Dedifferentiated amniotic fluid mesenchymal stem cell (primary cell): Measurements from ENCODE around the gene STAT3.
A peak's percentile ranks its signal among the peaks of the same experiment; 100 is the strongest.
"Not testable (repeated sequence)": the region's sequence is repeated elsewhere in the genome, so short reads cannot be mapped to it uniquely, and the experiment has no call there.

Experiments
- DNase-seq: peaks from one replicate; pipeline ENCODE4 v3.0.0-alpha.2; 2016; ENCODE audit errors: extremely low spot score

The STAT3 gene

GRCh38 chr17:42279776-42280630, 108.2 kb downstream of the STAT3 start:
- no peak for DNase-seq

- DNase-seq = no peak
Measured at GRCh38 chr17:42277342-42277712, 110.9 kb downstream of the STAT3 start.

GRCh38 chr17:42276609-42277341, 111.5 kb downstream of the STAT3 start:
- DNase-seq = peak; percentile 48

- peak; percentile 32 for DNase-seq
Measured at GRCh38 chr17:42276359-42276608, 112.0 kb downstream of the STAT3 start, which contains the start of gene STAT5B. STAT5B (minus strand) TSS chr17:42276391; CDS start chr17:42232127, 44,264 bp downstream.

GRCh38 chr17:42275527-42276358, 112.5 kb downstream of the STAT3 start:
- DNase-seq = no peak

- DNase-seq = no peak
Measured at GRCh38 chr17:42274812-42275526, 113.3 kb downstream of the STAT3 start.

GRCh38 chr17:42274253-42274542, 114.0 kb downstream of the STAT3 start:
- no peak for DNase-seq

- no peak for DNase-seq
Measured at GRCh38 chr17:42273474-42274252, 114.6 kb downstream of the STAT3 start.

- no peak for DNase-seq
Measured at GRCh38 chr17:42272162-42272907, 115.9 kb downstream of the STAT3 start.

GRCh38 chr17:42271779-42272035, 116.5 kb downstream of the STAT3 start:
- no peak for DNase-seq

- DNase-seq = no peak
Measured at GRCh38 chr17:42271006-42271778, 117.0 kb downstream of the STAT3 start.

- DNase-seq = no peak
Measured at GRCh38 chr17:42270596-42270995, 117.6 kb downstream of the STAT3 start.

GRCh38 chr17:42270170-42270535, 118.1 kb downstream of the STAT3 start:
- DNase-seq = no peak

- no peak for DNase-seq
Measured at GRCh38 chr17:42268236-42268635, 120.0 kb downstream of the STAT3 start.

GRCh38 chr17:42266918-42267766, 121.1 kb downstream of the STAT3 start:
- peak; percentile 80 for DNase-seq

GRCh38 chr17:42266462-42266861, 121.8 kb downstream of the STAT3 start:
- DNase-seq = no peak

GRCh38 chr17:42264366-42264765, 123.9 kb downstream of the STAT3 start:
- DNase-seq = not testable (repeated sequence)
